Measurements from ENCODE around the gene RPS6KB2. TPM values are rescaled to one million over a fixed set of nuclear protein-coding genes. Genes with fewer than 3 reads are reported as not detected.

Gene RPS6KB2
- total RNA-seq, 1 experiment from 2014 or later, result 54.0 TPM

DNA sequence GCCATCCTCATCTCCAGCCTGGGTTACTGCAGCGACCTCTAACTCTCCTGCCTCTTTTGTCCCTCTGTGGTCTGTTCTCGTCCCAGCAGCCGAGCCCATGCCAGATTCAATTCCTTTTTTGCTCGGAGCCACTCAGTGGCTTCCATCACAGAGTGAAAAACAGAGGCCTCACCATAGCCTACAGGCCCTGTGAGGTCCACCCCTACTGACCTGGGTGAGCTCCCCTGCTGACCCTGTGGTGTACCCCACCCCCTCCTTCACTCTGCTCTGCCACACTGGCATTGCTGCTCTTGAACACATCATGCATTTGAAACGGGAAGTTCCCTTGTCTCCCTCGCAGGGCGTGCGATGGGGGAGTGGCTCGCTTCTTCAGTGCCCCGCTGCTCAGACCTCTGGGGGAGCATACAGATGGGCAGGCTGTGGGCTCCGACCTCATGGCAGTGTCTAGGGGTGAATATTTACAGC lies 56.6 kb downstream of the RPS6KB2 start:
- H3K9me3 ChIP-seq (ENCODE audit: insufficient read depth, low read depth), result no peaks in the 10 kb centered on the region
- no TSS peak for BruUV-seq (replicated peaks)
- peaks cover 26% of the 10 kb centered on the region; the same call in 1 of the 2 replicates for H3F3A ChIP-seq (ENCODE audit: insufficient read depth, low read depth)
- H3K36me3 ChIP-seq (ENCODE audit: low read depth), result no peaks in the 10 kb centered on the region
- no peaks in the 10 kb centered on the region for H3K9me2 ChIP-seq (ENCODE audit: insufficient read depth)
- H3K27me3 ChIP-seq (ENCODE audit: insufficient read depth, low read depth), result no peaks in the 10 kb centered on the region
- ChIA-PET POLR2A (ENCODE audit: unreplicated experiment) (no interaction called here), CTCF (no interaction called here)
- no peak overlapping the region for H2AFZ ChIP-seq
- no peak overlapping the region for H3K4me2 ChIP-seq
- no peak overlapping the region for H3K27ac ChIP-seq
- no peak overlapping the region for H3K4me3 ChIP-seq
- peak in 1 of 2 experiments; percentile 28 for DNase-seq
- H4K20me1 ChIP-seq (ENCODE audit: insufficient read depth), result no peaks in the 10 kb centered on the region
- TF ChIP-seq EZH2 (IDR thresholded peaks at IDR 0.05; ENCODE audit: low read depth), result no peak
- no peak for TF ChIP-seq CTCF (conservative IDR thresholded peaks at IDR 0.05)
- peaks cover 17% of the 10 kb centered on the region for H3K4me1 ChIP-seq (replicated peaks; ENCODE audit: insufficient read depth)
- H3K79me2 ChIP-seq (ENCODE audit: low read depth), result peaks cover 21% of the 10 kb centered on the region
- intact Hi-C loops (cut with micrococcal nuclease; ENCODE audit: unreplicated experiment), result no loop called here

Other genes starting within 250 kb of the RPS6KB2 start
- 76.7 and 102 TPM in 2 replicates for gene GRK2, start 162.0 kb upstream of the RPS6KB2 start, total RNA-seq (2021)
- gene ANKRD13D, start 139.2 kb upstream of the RPS6KB2 start, total RNA-seq (2021), result 79.6 and 93.2 TPM in 2 replicates
- gene SSH3, start 125.0 kb upstream of the RPS6KB2 start, total RNA-seq (2021), result 97.8 and 124 TPM in 2 replicates
- gene POLD4, start 74.9 kb upstream of the RPS6KB2 start, total RNA-seq (2021), result 67.1 and 83.7 TPM in 2 replicates
- gene CLCF1, start 54.9 kb upstream of the RPS6KB2 start, total RNA-seq (2021), result 15.9 and 17.0 TPM in 2 replicates
- 62.8 and 79.8 TPM in 2 replicates for gene RAD9A, start 36.5 kb upstream of the RPS6KB2 start, total RNA-seq (2021)
- gene PPP1CA, start 26.6 kb upstream of the RPS6KB2 start, total RNA-seq (2021), result 306 and 351 TPM in 2 replicates
- 0.58 TPM in 1 of 2 replicates, not detected in the other for gene TBC1D10C, start 24.4 kb upstream of the RPS6KB2 start, total RNA-seq (2021)
- 0.15 and 0.35 TPM in 2 replicates for gene CARNS1, start 12.8 kb upstream of the RPS6KB2 start, total RNA-seq (2021)
- 1.2 and 1.3 TPM in 2 replicates for gene PTPRCAP, start 9.2 kb downstream of the RPS6KB2 start, total RNA-seq (2021)
- 129 and 161 TPM in 2 replicates for gene CORO1B, start 15.0 kb downstream of the RPS6KB2 start, total RNA-seq (2021)
- not detected in 2 replicates for gene GPR152, start 24.2 kb downstream of the RPS6KB2 start, total RNA-seq (2021)
- 2.0 and 2.5 TPM in 2 replicates for gene CABP4, start 26.9 kb downstream of the RPS6KB2 start, total RNA-seq (2021)
- gene TMEM134, start 40.8 kb downstream of the RPS6KB2 start, total RNA-seq (2021), result 85.7 and 125 TPM in 2 replicates
- gene AIP, start 54.5 kb downstream of the RPS6KB2 start, total RNA-seq (2021), result 95.3 and 125 TPM in 2 replicates
- gene PITPNM1, start 76.9 kb downstream of the RPS6KB2 start, total RNA-seq (2021), result 84.0 and 116 TPM in 2 replicates
- gene CDK2AP2, start 79.7 kb downstream of the RPS6KB2 start, total RNA-seq (2021), result 80.0 and 89.3 TPM in 2 replicates
- gene CABP2, start 95.0 kb downstream of the RPS6KB2 start, total RNA-seq (2021), result not detected in 2 replicates
- 2,063 and 2,645 TPM in 2 replicates for gene GSTP1, start 155.3 kb downstream of the RPS6KB2 start, total RNA-seq (2021)
- gene NDUFV1, start 178.4 kb downstream of the RPS6KB2 start, total RNA-seq (2021), result 321 and 463 TPM in 2 replicates
- gene NUDT8, start 201.4 kb downstream of the RPS6KB2 start, total RNA-seq (2021), result 25.5 and 33.3 TPM in 2 replicates
- not detected in 2 replicates for gene TBX10, start 211.3 kb downstream of the RPS6KB2 start, total RNA-seq (2021)
- gene ACY3, start 222.2 kb downstream of the RPS6KB2 start, total RNA-seq (2021), result 0.81 TPM in 1 of 2 replicates, not detected in the other
- 4.8 and 9.8 TPM in 2 replicates for gene ALDH3B2, start 246.1 kb downstream of the RPS6KB2 start, total RNA-seq (2021)

All from PC-9 (cell line).